NCI-H69 (cell line): Measurements from ENCODE around the gene NCOA7.
"Not testable (repeated sequence)": the region's sequence is repeated elsewhere in the genome, so short reads cannot be mapped to it uniquely, and the experiment has no call there.

Experiments
- DNase-seq: peaks from one replicate; lab custom pipeline; 2025; lab: John Stamatoyannopoulos, UW

The NCOA7 gene

GRCh38 chr6:125792680-125793079, 1.9 kb downstream of the NCOA7 start:
- DNase-seq, result no peak

- peak; percentile 54 for DNase-seq
Measured at GRCh38 chr6:125793280-125793679, 2.5 kb downstream of the NCOA7 start.

DNA sequence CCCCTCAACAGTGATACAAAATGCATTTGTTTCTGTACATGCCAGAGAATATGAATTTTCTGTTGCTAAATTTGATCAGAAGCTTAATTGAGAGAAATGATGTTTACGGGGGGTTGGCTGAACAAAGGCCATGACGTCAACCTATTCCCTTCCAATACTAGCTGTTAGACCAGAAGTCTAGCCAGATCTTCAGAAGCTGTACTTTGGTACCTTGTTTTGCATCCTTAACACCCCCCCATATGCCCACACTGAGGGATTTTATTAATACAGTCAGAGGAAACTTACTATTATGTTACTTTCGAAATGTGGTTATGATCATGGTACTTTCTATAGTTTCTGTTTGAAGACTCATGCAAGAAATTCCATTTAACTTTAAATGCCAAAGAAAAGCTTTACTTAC, 3.1 kb downstream of the NCOA7 start:
- peak; percentile 39 for DNase-seq

DNA sequence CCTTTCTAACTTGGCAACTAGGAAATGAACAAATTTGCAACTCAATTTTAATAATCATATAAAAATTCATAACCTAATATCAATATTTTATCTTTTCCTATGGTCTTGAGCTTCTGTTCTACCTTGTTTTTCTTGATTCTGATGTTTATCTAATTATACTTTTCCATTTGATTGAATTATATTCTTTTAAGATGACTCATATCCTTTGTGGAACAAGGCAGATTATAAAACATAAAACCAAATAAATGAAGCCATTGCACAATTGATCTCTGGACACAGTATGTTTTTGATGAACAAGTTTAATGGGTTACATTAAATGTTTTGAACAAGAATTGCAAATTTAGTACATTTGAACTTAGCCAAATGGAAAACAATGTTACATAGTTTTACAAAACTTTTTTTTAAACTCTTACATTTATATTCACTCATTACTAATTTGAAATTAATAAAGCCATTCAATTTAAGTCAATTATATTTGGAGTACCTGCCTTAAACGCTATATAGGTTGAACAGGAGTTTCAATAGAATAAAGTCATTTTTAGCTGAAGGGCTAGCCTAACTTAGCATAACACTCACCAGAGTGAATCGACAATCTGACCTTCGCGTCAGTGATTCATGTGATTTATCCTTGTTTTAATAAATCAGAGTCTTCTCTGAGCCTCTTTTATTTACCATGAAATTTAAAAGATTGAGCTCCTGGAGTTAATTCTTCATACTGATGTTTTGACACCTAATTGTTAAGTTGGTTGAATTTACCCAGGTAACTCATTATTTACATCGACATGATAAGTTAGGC, 3.8 kb downstream of the NCOA7 start:
- DNase-seq, result no peak

- no peak for DNase-seq
Measured at GRCh38 chr6:125795301-125795700, 4.5 kb downstream of the NCOA7 start.

DNA sequence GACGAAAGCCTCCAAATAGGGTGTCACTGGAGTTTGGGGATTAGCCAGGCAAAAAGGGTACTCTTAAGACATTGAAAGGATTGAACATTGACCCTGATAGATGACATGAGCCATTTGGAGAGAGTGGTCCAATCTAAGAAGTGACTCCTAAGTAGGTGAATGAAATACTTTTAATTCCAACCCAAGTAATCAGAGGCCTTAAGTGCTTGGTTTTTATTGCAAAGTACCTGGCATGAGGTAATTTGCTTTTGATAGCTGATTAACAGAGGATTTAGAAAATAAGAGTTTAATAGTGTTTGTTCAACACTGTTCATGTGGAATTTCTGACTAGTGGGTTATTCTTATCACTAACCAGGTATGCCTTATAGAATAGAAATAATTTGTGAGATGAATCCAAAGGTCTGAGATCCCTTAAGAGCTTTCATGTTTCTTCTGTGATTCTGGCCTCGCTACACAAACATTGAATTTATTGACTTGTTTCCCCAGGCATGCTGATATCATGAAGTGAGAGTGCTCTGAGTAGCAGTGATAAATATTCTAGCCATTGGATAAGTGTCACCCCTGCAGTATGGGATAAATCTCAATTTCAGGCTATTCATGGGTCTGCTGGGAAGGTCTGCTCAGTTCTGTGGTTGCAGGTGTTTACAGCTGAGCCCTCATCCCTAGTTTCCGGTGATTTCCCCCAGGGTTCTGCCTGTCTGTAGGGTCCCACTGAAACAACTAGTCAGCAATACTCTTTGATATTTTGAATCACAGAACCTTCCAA, 6.5 kb downstream of the NCOA7 start:
- no peak for DNase-seq

GRCh38 chr6:125797886-125798444, 7.2 kb downstream of the NCOA7 start:
- no peak for DNase-seq

DNA sequence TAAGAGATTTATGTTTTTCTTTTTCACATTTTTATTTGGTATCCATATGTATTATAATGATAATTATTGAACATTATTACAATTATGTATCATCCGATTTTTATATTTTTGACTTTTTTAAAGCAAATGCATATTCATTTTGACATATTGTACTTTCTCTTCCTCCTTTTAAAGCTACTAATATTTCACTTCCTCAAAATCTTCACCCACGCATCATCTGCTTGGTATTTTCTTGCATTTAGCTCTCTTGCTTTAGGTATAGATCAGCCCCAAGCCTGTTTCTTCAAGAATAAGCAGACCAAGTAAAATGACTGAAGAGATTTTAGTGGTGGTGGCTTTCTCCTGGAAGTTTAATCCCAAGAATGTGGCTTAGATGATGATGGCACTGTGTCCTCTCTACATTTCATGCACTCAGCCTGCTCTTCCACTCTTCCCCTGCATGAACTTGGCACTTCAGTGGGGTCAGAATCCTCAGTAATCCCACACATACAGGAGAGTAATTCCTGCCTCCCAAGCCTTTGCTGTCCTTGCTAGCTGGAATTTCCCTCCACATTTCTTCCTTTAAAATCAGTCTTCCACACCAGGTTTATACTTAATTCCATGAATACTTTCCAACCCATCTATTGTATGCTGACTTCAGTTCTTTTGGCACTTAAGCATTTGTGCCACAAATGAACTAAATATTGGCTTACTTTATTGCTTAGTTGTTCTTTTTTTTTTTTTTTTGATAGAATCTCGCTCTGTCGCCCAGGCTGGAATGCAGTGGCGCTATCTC, 8.2 kb downstream of the NCOA7 start:
- DNase-seq, result no peak

GRCh38 chr6:125802383-125802782, 11.6 kb downstream of the NCOA7 start:
- DNase-seq, result no peak

- no peak for DNase-seq
Measured at GRCh38 chr6:125802943-125803377, 12.2 kb downstream of the NCOA7 start.

DNA sequence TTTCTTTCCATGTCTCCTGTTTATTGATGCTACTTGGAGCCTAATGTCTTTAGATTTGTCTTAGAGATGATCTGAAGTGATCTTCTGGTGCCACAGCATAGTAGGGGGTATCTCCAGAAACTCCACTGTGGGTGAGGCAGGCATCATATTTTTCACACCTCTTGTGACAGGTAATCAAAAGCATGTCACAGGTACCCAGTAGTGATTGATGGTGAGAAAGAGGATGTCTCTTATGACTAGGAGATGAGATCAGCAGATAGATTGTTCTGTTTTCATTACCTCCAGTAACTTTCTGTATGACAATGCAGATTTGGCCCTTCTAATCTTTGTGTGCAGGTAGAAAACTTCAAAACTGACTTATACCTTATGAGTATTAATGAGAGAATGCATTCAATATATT, 13.5 kb downstream of the NCOA7 start:
- peak; percentile 32 for DNase-seq

DNA sequence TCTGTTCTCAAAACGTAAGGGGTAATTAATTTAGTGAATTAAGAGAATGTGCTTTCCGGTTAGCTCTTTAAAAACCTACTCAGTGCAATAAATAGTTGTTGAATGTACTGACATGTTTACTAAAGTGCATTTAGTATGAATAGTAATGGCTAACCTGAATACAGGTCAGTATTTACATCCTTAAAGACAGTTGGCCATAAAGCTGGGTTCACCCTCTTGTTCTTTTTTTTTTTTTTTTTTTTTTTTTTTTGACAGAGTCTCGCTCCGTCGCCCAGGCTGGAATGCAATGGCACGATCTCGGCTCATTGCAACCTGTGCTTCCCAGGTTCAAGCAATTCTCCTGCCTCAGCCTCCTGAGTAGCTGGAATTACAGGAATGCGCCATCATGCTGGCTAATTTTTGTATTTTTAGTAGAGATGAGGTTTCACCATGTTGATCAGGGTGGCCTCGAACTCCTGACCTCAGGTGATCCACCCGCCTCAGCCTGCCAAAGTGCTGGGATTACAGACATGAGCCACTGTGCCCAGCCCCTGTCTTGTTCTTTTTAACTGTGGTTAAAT, 14.2 kb downstream of the NCOA7 start:
- DNase-seq, result not testable (repeated sequence)

- DNase-seq, result no peak
Measured at GRCh38 chr6:125806813-125807212, 16.1 kb downstream of the NCOA7 start.

GRCh38 chr6:125807293-125807692, 16.5 kb downstream of the NCOA7 start:
- DNase-seq, result no peak

- peak; percentile 28 for DNase-seq
Measured at GRCh38 chr6:125808060-125808459, 17.3 kb downstream of the NCOA7 start.

- DNase-seq, result no peak
Measured at GRCh38 chr6:125808591-125808990, 17.8 kb downstream of the NCOA7 start.

DNA sequence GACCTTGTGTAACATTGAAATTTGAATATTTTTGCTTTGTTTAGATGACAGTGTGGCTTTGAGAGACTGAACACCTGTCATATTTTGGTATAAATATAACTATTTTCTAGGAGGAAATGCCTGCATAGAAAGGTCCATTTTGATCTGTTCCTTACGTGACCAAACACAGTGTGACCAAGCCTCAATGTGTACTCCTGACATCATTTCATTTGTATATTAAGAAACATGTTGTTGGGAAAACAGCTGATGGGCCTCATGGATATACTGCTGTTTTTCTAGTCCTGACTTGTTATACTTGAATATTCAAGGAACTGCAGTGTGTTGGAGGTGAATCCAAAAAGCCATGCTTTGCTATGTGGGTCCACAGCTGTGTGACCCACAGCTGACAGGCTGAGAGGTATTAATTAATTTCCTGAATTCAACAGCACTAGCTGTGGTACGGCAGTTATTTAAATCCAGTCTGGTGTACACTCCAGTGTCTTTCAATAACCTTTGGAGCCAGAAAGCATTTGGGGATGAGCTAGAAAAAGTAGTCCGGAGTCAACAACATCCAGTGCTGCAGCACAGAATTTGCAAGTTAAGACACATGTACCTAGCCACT, 18.9 kb downstream of the NCOA7 start:
- peak; percentile 79 for DNase-seq

- DNase-seq, result peak; percentile 98
Measured at GRCh38 chr6:125810445-125810844, 19.7 kb downstream of the NCOA7 start.

GRCh38 chr6:125811259-125811658, 20.5 kb downstream of the NCOA7 start:
- peak; percentile 52 for DNase-seq

DNA sequence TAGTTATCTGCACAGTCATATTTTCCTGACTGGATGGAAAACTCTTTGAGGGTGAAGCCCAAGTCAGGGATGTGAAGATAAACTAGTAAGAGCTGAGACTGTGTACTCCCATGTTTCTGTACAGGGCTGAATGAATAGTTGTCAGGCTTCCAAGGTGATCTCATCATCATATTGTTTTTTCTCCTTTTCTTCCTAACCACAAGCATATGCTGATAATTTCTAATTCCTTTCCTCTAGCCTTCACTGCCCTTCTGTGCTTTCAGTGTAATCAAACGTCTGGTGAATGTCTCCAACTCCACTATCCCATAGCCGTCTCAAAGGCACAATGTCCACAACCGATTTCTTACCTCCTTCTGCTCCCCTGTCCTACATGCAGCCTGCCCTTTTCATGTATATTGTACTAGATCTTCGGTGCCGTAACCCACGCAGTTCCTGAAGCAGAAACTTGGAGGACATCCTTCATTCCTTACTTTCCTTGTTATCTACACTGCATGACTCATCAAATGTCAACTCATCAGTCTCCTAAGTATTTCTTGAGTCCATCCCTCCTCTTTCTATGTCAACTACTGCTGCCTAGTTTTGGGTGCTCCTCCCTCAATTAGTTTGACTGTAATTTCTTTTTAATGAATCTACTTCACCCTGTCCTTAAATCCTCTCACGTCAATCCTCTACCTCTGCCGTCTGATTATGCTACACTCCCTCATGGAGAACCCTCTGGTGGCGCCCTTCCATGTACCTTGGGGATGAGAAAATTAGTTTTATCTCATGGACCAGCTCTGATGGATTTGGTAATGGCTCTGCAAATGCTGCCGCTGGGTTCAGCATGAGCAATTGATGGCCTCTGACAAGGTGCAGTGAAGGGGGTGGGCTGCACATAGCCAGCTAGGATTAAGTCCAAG, 21.9 kb downstream of the NCOA7 start:
- peak; percentile 70 for DNase-seq
